Ovary (tissue), 9 donors: ENCODE data around the gene MYO1C. TPM values are rescaled to one million over a fixed set of nuclear protein-coding genes. Genes with fewer than 3 reads are reported as not detected.
A peak's percentile ranks its signal among the peaks of the same experiment; 100 is the strongest.

Experiments used
- DNase-seq, 5 donors: peaks; one replicate each; pipeline ENCODE4 v3.0.0-alpha.2; 2019 to 2020
- H3K27ac ChIP-seq, 2 donors: fragments of 200-600 bp; one replicate each; pipeline versions ENCODE4 v1.5.1 to v1.8.0; 2019 to 2022
- H3K27me3 ChIP-seq: fragments of 200-600 bp; one replicate; pipeline ENCODE4 v1.8.0; 2022
- H3K36me3 ChIP-seq: fragments of 200-600 bp; sonication (generic); one replicate; pipeline ENCODE4 v1.5.1; 2019
- H3K4me1 ChIP-seq: one replicate; pipeline ENCODE4 v1.8.1; 2013; ENCODE audit warnings: mild to moderate bottlenecking, moderate library complexity; ENCODE audit not compliant: insufficient read depth
- H3K4me3 ChIP-seq: fragments of 200-600 bp; sonication (generic); one replicate; pipeline ENCODE4 v1.5.1; 2017
- H3K9me3 ChIP-seq, 2 donors: fragments of 200-600 bp in 1 of 2; sonication (generic) in 1 of 2; one replicate each; pipeline versions ENCODE4 v1.5.1 to v1.8.1; 2013 to 2019; ENCODE audit warnings: mild to moderate bottlenecking in 1 of 2, moderate library complexity in 1 of 2
- EP300 ChIP-seq: sonication (generic); formaldehyde crosslinking; IDR thresholded peaks from one replicate; pipeline ENCODE4 v1.6.1; 2017; ENCODE audit warnings: antibody characterized with exemption
- POLR2A ChIP-seq: fragments of 450-650 bp; IDR thresholded peaks from one replicate; pipeline ENCODE4 v1.6.1; 2017; ENCODE audit warnings: antibody characterized with exemption, mild to moderate bottlenecking, moderate library complexity
- WGBS, 3 donors: extraction: QIAGEN DNeasy Blood & Tissue Kit in 1 of 3; methylation state at CpG; one replicate each; pipeline versions ENCODE4 v1.1.5 to v1.1.7; 2013 to 2017; 5-methylcytosine and 5-hydroxymethylcytosine counted together
- intact Hi-C, 4 donors: fragments of 100-400 bp; cut with DNase I; formaldehyde crosslinking; loops; one replicate each; pipeline versions ENCODE4 v1.11.0 to v1.15.1; 2022 to 2023
- polyA plus RNA-seq, 2 donors: library from polyadenylated mRNA; stranded (reverse); fragments of 200-250 nt in 1 of 2; fragments of 350-450 nt in 1 of 2; fragmentation: Illumina TruSeq in 1 of 2; extraction: RNeasy Lipid Tissue Mini Kit (QIAGEN cat#74804) in 1 of 2; gene quantifications; one replicate each; pipeline ENCODE4 v1.2.3, GENCODE V29; 2013 to 2014
- total RNA-seq, 7 donors: library from RNA; depleted of rRNA in 2 of 7; stranded (reverse); fragments of >200 nt in 2 of 7; fragmentation: NEBNext Ultra II Directional in 3 of 7; extraction: Animal tissue kit (Norgen Biotek cat#: 25700) in 3 of 7; gene quantifications; one replicate each; pipeline versions ENCODE4 v1.1.0 to v1.2.4, GENCODE V29; 2016 to 2023
- TF ChIP-seq, protein P1 (sequence below), 3 donors: fragments of 450-650 bp in 2 of 3; fragments of 200-600 bp in 1 of 3; IDR thresholded peaks; one replicate each; pipeline versions ENCODE4 v1.5.1 to v1.8.0; 2016 to 2022; ENCODE audit warnings: antibody characterized with exemption in 3 of 3, mild to moderate bottlenecking in 1 of 3
- donor health status: DM: no; HTN: no; CAD: no; lungs with moderate emphysema.
- donor health status: DM: no; HTN: no; CAD: no.
- donor health status: Bipolar disorder and iron deficiency.
- donor health status: DM: yes; HTN: yes; CAD: no.
- donor health status: DM: no; HTN: no; CAD: no.
- donor health status: DM: yes; HTN: yes; CAD: no.

The MYO1C gene
- total and polyA plus RNA-seq, 9 donors: 41.8 to 140 (median 100) TPM

DNA sequence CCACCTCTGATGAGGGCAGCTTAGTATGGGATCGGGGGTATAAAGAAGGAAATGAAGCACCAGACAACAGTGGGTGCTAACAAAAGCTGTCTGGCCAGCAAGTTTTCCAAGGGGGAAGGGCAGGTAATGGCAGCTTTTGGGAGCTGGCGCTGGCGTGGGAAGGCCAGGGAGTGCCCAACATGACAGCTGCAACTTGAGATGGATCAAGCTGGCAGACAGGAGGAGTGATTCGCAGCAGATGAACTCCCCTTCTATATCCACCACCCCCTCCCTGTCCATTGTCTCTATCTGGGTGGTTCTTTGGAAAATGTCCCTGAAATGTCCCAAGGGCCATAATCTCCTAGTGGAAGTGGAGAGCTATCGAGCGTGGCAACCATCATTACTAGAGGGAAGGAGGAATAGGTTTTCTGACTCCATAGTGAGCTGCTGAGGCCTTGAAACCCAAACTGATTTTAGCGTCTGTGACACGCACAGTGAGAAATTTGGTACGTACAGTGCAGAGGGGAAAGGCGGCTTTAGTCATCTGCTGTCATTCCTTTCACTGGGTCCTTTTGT lies 28.7 kb upstream of the MYO1C start:
- Histone ChIP-seq H3K27me3 (no peaks in the 10 kb centered on the region), H3K27ac (no peak overlapping the region), H3K4me3 (no peak overlapping the region), H3K36me3 (no peaks in the 10 kb centered on the region), H3K9me3 (no peaks in the 10 kb centered on the region), H3K4me1 (no peaks in the 10 kb centered on the region)
- WGBS, 3 donors: 76 to 86% (median 81%) methylated on average over 10 of the region's 10 CpGs
- TF ChIP-seq, protein P1, sequence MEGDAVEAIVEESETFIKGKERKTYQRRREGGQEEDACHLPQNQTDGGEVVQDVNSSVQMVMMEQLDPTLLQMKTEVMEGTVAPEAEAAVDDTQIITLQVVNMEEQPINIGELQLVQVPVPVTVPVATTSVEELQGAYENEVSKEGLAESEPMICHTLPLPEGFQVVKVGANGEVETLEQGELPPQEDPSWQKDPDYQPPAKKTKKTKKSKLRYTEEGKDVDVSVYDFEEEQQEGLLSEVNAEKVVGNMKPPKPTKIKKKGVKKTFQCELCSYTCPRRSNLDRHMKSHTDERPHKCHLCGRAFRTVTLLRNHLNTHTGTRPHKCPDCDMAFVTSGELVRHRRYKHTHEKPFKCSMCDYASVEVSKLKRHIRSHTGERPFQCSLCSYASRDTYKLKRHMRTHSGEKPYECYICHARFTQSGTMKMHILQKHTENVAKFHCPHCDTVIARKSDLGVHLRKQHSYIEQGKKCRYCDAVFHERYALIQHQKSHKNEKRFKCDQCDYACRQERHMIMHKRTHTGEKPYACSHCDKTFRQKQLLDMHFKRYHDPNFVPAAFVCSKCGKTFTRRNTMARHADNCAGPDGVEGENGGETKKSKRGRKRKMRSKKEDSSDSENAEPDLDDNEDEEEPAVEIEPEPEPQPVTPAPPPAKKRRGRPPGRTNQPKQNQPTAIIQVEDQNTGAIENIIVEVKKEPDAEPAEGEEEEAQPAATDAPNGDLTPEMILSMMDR (IDR thresholded peaks at IDR 0.05): no peak
- no peak for TF ChIP-seq POLR2A
- TF ChIP-seq EP300: no peak
- intact Hi-C loops: no loop called here
- DNase-seq: no peak

DNA sequence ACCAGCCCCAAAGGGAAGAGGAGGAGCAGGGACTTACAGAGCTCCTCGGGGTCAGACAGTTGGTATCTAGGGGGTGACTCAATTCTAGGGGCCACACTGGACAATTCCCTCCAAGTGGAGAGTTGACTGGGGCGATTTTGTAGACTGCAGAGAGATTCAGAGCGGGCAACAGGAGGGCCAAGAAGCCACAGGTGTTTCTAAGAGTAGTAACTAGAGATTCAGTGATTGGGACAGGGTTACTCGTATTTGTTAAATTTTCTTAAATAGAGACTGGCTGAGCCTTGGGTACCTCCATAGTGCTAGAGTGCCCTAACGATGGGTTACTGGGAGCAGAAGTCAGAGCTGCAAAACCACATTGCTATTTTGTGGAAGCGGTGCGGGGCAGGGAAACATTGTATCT lies 27.2 kb upstream of the MYO1C start:
- H3K27ac ChIP-seq: no peak overlapping the region
- no peak overlapping the region for H3K4me3 ChIP-seq
- no peaks in the 10 kb centered on the region for H3K27me3 ChIP-seq
- H3K9me3 ChIP-seq: no peaks in the 10 kb centered on the region
- DNase-seq: no peak
- intact Hi-C loops: loop anchor here in 3 of 4 donors (5.0 to 10.0 kb wide), 4 partner anchors 65 to 245 kb away; partner anchors contain the start of genes BHLHA9 (in 1 of the 3), CRK (in 1 of the 3) and TRARG1 (in 1 of the 3)
- H3K36me3 ChIP-seq: no peaks in the 10 kb centered on the region
- no peak for TF ChIP-seq POLR2A
- no peak for TF ChIP-seq EP300
- TF ChIP-seq, protein P1 (IDR thresholded peaks at IDR 0.05): no peak
- H3K4me1 ChIP-seq: peaks cover 2% of the 10 kb centered on the region
- 86 to 89% (median 88%) methylated on average over 7 of the region's 7 CpGs for WGBS, 3 donors

DNA sequence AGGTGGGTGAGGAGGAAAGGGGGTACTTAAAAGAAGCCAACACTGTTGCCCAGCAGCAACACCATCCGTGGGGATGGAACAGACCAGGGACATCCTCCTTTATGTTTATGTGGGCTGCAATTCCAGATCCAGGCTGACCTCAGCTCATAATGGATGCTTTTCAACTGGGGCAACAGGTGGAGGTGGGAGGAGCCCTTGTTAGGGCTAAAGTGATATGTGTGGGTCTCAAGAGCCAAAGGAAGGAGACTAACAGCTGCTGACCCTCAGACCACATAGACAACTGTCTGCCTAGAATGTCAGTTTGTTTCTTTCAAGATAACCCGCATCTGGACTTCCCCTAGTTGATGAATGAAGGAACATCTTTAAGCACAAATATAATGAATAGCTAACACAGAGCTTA lies 25.9 kb upstream of the MYO1C start:
- Histone ChIP-seq H3K36me3 (no peaks in the 10 kb centered on the region), H3K27me3 (no peaks in the 10 kb centered on the region), H3K4me3 (no peak overlapping the region), H3K4me1 (peaks cover 2% of the 10 kb centered on the region), H3K27ac (no peak overlapping the region), H3K9me3 (no peaks in the 10 kb centered on the region)
- WGBS, 3 donors: 18 to 39% (median 24%) methylated on average over 2 of the region's 2 CpGs
- DNase-seq: no peak
- TF ChIP-seq EP300: no peak
- intact Hi-C loops: loop anchor here in 3 of 4 donors (5.0 to 10.0 kb wide), 4 partner anchors 64 to 244 kb away; partner anchors contain the start of genes BHLHA9 (in 1 of the 3), CRK (in 1 of the 3) and TRARG1 (in 1 of the 3)

DNA sequence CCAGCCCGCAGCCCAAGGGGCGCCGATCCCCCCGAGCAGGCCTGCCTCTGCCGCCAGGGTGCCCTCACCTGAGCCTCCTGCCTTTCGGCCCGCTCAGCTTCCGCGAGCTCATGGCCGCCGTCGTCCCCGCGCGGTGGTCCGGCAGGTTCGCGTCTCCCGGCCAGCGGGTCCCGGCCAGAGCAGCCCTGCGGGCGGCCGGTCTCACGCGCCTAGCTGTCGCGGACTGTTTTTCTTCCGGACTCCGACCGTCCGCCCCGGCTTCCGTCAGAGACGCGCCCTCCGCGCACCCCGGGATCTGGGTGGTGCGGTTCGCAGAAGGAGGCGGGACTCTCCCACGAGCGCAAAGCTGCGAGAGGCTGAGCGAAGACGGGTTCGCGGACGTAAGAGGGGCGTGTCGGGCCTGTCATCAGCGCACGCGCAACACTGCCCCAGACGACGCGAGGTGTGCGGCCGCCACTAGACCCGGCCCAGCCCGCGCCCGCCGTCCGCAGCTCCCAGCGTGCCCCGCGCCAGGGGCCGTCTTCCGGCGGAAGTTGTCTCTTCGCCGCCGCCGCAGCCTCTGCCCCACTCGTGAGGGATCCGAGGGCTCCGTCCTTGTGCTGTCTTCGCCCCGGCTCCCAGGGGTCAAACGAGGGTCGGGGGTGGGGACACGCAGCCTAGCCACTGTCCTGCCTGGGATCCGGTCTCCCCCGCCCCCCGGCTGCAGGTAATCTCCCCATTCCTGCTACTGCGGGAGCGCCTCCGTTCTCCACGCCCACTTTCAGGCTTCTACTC lies 24.1 kb upstream of the MYO1C start, which contains the start of gene INPP5K:
INPP5K (minus strand) TSS at position 225 of the 774 bp plus-strand sequence; CDS start at position 112, 113 bp downstream.
- TF ChIP-seq, protein P1 (IDR thresholded peaks at IDR 0.05): peak in 2 of 3 donors; percentile 40 to 41
- TF ChIP-seq POLR2A (peak; percentile 54), EP300 (peak; percentile 43)
- DNase-seq: peak; percentile 97 to 99 (median 98)
- Histone ChIP-seq H3K4me3 (peak within 1 kb of the TSS; percentile 98), H3K9me3 (no peaks in the 10 kb centered on the region), H3K27ac (peak within 1 kb of the TSS; percentile 71 to 87), H3K27me3 (no peaks in the 10 kb centered on the region), H3K36me3 (no peaks in the 10 kb centered on the region), H3K4me1 (peaks cover 2% of the 10 kb centered on the region)
- intact Hi-C loops: loop anchor here (2.0 to 10.0 kb wide), 5 partner anchors 62 to 242 kb away; partner anchors contain the start of genes BHLHA9 (in 1 of the 4), CRK (in 1 of the 4) and TRARG1 (in 1 of the 4)
- WGBS, 3 donors: 0 to 1% (median 1%) methylated on average over 48 to 91 of the region's 91 CpGs
